CD4-positive, alpha-beta T cell treated with Interferon gamma for 1 hour (primary cell): Measurements from ENCODE around the gene VEPH1.

ENCODE experiments used
- DNase-seq: peaks from one replicate; pipeline ENCODE4 v3.0.0-alpha.2; 2020

VEPH1 gene

GRCh38 chr3:157472648-157473047 is 30.6 kb downstream of the VEPH1 start:
- no peak for DNase-seq

- DNase-seq: no peak
These were observed 32.2 kb downstream of the VEPH1 start for GRCh38 chr3:157471064-157471463.

GRCh38 chr3:157469561-157470294 is 33.5 kb downstream of the VEPH1 start:
- DNase-seq: no peak

GRCh38 chr3:157467200-157467599 is 36.0 kb downstream of the VEPH1 start:
- DNase-seq: no peak

GRCh38 chr3:157465741-157466140 is 37.5 kb downstream of the VEPH1 start:
- DNase-seq: no peak

- no peak for DNase-seq
These were observed 38.9 kb downstream of the VEPH1 start for GRCh38 chr3:157464321-157464720.

- no peak for DNase-seq
These were observed 39.4 kb downstream of the VEPH1 start for GRCh38 chr3:157463816-157464215.

GRCh38 chr3:157460253-157460652 is 43.0 kb downstream of the VEPH1 start:
- no peak for DNase-seq

- no peak for DNase-seq
These were observed 43.5 kb downstream of the VEPH1 start for GRCh38 chr3:157459706-157460105.

GRCh38 chr3:157453824-157454223 is 49.4 kb downstream of the VEPH1 start:
- DNase-seq: no peak

- DNase-seq: no peak
These were observed 51.1 kb downstream of the VEPH1 start for GRCh38 chr3:157452097-157452496.

- no peak for DNase-seq
These were observed 56.1 kb downstream of the VEPH1 start for GRCh38 chr3:157447026-157447694.

- DNase-seq: no peak
These were observed 57.4 kb downstream of the VEPH1 start for GRCh38 chr3:157445857-157446256.

- no peak for DNase-seq
These were observed 58.4 kb downstream of the VEPH1 start for GRCh38 chr3:157444797-157445184.

- no peak for DNase-seq
These were observed 59.1 kb downstream of the VEPH1 start for GRCh38 chr3:157443905-157444796.

GRCh38 chr3:157442729-157443128 is 60.5 kb downstream of the VEPH1 start:
- DNase-seq: no peak

GRCh38 chr3:157441102-157441624 is 62.1 kb downstream of the VEPH1 start:
- DNase-seq: no peak

GRCh38 chr3:157438194-157438730 is 65.0 kb downstream of the VEPH1 start:
- DNase-seq: no peak

- DNase-seq: peak; percentile 52
These were observed 66.5 kb downstream of the VEPH1 start, which contains the start of gene PTX3 for GRCh38 chr3:157436583-157437291. Gene PTX3 (plus strand): TSS chr3:157436850. CDS start chr3:157436934, 84 bp downstream.

- peak; percentile 4 for DNase-seq
These were observed 73.5 kb downstream of the VEPH1 start for GRCh38 chr3:157429708-157430107.

- DNase-seq: no peak
These were observed 74.4 kb downstream of the VEPH1 start for GRCh38 chr3:157428853-157429252.

GRCh38 chr3:157427901-157428300 is 75.3 kb downstream of the VEPH1 start:
- no peak for DNase-seq
